Ascending aorta (tissue), 2 donors: Measurements from ENCODE around the gene PPIL1. TPM values are rescaled to one million over a fixed set of nuclear protein-coding genes. Genes with fewer than 3 reads are reported as not detected.

Source experiments
- DNase-seq, 2 donors: peaks; one replicate each; pipeline ENCODE4 v3.0.0-alpha.2; 2019; ENCODE audit warnings: low spot score in 2 of 2
- H3K27ac ChIP-seq, 2 donors: fragments of 200-600 bp; sonication (generic); one replicate each; pipeline ENCODE4 v1.5.1; 2016 to 2017; ENCODE audit warnings: mild to moderate bottlenecking in 1 of 2
- H3K27me3 ChIP-seq: fragments of 200-600 bp; sonication (generic); one replicate; pipeline ENCODE4 v1.5.1; 2017
- H3K36me3 ChIP-seq, 2 donors: fragments of 200-600 bp; sonication (generic); one replicate each; pipeline ENCODE4 v1.5.1; 2016
- H3K4me1 ChIP-seq, 2 donors: fragments of 200-600 bp; sonication (generic); one replicate each; pipeline ENCODE4 v1.5.1; 2016 to 2017; ENCODE audit warnings: mild to moderate bottlenecking in 1 of 2
- H3K4me3 ChIP-seq, 2 donors: fragments of 200-600 bp; sonication (generic); one replicate each; pipeline ENCODE4 v1.5.1; 2016 to 2017; ENCODE audit warnings: mild to moderate bottlenecking in 1 of 2
- H3K9me3 ChIP-seq, 2 donors: fragments of 200-600 bp; sonication (generic); one replicate each; pipeline ENCODE4 v1.5.1; 2016
- intact Hi-C: fragments of 100-400 bp; cut with DNase I; formaldehyde crosslinking; loops from one replicate; pipeline ENCODE4 v1.15.1; 2023
- total RNA-seq: library from RNA; depleted of rRNA; stranded (reverse); fragments of >200 nt; gene quantifications from one replicate; pipeline ENCODE4 v1.1.0, GENCODE V29; 2016
- TF ChIP-seq, protein P1 (sequence below), 3 experiments: fragments of 200-600 bp in 2 of 3; fragments of 450-650 bp in 1 of 3; sonication (generic) in 2 of 3; IDR thresholded peaks; one replicate each; pipeline ENCODE4 v1.5.1; 2016 to 2019; ENCODE audit warnings: antibody characterized with exemption in 3 of 3, mild to moderate bottlenecking in 1 of 3, moderate library complexity in 1 of 3

PPIL1 gene
- total RNA-seq, 1 donor from 2014 or later: 24.2 TPM

DNA sequence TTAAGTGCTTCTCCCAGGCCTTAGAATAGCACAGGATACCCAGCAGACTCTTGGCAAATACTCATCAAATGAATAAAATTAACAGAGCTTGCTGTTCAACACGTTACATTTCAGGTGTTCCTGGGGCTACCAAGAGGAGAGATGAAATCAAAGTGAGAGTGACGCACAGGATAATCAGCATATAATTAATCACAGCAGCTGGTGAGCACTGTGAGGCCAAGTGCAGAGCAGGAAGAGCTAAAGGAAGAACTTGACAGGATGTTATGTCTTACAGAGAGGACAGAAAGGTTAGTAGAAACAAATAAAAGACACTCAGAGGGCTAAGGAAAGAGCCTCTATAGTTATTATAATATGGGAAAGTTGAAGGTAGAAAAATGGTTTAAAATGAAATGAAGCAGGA, 8.8 kb downstream of the PPIL1 start:
- H3K36me3 ChIP-seq: peaks cover 4 to 7% of the 10 kb centered on the region in 2 donors
- no peak for DNase-seq
- H3K9me3 ChIP-seq: no peaks in the 10 kb centered on the region
- intact Hi-C loops: no loop called here
- H3K4me3 ChIP-seq: no peak overlapping the region
- TF ChIP-seq, protein P1, sequence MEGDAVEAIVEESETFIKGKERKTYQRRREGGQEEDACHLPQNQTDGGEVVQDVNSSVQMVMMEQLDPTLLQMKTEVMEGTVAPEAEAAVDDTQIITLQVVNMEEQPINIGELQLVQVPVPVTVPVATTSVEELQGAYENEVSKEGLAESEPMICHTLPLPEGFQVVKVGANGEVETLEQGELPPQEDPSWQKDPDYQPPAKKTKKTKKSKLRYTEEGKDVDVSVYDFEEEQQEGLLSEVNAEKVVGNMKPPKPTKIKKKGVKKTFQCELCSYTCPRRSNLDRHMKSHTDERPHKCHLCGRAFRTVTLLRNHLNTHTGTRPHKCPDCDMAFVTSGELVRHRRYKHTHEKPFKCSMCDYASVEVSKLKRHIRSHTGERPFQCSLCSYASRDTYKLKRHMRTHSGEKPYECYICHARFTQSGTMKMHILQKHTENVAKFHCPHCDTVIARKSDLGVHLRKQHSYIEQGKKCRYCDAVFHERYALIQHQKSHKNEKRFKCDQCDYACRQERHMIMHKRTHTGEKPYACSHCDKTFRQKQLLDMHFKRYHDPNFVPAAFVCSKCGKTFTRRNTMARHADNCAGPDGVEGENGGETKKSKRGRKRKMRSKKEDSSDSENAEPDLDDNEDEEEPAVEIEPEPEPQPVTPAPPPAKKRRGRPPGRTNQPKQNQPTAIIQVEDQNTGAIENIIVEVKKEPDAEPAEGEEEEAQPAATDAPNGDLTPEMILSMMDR (IDR thresholded peaks at IDR 0.05): no peak
- no peaks in the 10 kb centered on the region for H3K27me3 ChIP-seq
- H3K4me1 ChIP-seq: no peaks in the 10 kb centered on the region
- no peak overlapping the region for H3K27ac ChIP-seq

DNA sequence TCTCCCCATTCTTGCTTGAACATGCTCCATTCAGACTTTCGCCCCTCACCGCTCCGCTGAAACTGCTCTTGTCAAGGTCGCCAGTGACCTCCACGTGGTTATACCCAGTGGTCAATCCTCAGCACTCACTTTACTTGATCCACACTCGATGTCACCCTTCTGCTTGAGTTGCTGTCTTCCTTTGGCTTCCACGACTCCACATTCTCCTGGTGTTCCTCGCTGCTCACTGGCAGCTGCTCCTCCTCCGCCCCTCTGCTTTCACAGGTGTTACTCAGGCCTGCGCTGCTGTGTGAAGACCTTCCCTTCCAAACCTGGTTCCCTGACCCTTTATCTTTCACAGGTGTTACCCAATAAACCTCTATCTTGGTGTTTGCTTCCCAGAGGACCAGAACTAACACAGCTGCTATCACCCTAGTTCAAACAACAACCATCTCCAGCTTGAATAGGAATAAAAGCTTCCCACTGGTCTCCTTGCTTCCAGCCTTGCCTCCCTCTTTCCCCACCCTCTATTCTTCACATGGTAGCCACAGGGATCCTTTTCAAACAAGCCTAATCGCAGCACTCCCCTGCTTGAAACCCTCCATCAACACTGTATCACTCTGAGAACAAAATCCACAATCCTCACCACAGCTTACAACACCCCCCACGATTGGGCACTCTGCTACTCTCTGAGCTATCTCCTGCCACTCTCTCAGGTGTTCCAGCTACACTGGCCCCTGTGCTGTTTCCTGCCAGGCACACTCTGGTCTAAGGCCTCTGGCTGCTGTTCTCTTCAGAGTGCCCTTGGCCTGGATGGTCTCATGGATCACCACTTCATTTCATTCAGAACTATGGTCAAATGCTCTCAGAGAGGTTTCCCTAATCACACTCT, 10.7 kb downstream of the PPIL1 start:
- no peak for DNase-seq
- intact Hi-C loops: no loop called here
- TF ChIP-seq, protein P1 (IDR thresholded peaks at IDR 0.05): no peak
- Histone ChIP-seq H3K27ac (no peak overlapping the region), H3K36me3 (peaks cover 3 to 4% of the 10 kb centered on the region in 2 donors), H3K4me3 (no peak overlapping the region), H3K27me3 (no peaks in the 10 kb centered on the region), H3K9me3 (no peaks in the 10 kb centered on the region), H3K4me1 (no peaks in the 10 kb centered on the region)

DNA sequence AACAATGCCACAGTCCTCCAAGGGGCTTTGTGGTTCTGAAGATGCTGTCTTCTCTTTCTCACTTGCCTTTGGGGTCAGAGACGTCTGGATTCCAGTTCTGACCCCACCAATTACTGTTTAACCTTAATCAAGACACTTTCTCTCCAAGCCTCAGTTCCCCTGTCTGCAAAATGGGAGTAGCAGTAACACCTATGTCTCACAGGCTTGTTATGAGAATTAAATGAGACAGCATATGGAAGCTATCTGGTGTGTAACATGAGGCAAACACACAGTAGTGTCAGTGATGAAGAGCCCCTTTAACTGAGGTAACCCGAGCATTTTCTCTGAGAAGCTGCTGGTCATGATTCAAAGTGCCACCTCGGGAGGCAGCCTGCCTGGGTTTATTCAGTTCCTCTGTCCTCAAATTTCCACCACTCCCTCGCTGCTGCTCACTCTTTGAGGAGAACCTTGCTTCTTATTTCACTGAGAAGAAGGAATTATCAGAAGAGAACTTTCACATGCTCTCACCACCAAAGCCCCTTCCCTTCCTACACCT, 11.7 kb downstream of the PPIL1 start:
- peaks cover 2 to 4% of the 10 kb centered on the region in 2 donors for H3K36me3 ChIP-seq
- H3K4me3 ChIP-seq: no peak overlapping the region
- no peak for DNase-seq
- TF ChIP-seq, protein P1 (IDR thresholded peaks at IDR 0.05): no peak
- H3K27ac ChIP-seq: no peak overlapping the region
- H3K27me3 ChIP-seq: no peaks in the 10 kb centered on the region
- intact Hi-C loops: no loop called here
- H3K4me1 ChIP-seq: peaks cover 0 to 2% of the 10 kb centered on the region in 2 donors
- no peaks in the 10 kb centered on the region for H3K9me3 ChIP-seq

DNA sequence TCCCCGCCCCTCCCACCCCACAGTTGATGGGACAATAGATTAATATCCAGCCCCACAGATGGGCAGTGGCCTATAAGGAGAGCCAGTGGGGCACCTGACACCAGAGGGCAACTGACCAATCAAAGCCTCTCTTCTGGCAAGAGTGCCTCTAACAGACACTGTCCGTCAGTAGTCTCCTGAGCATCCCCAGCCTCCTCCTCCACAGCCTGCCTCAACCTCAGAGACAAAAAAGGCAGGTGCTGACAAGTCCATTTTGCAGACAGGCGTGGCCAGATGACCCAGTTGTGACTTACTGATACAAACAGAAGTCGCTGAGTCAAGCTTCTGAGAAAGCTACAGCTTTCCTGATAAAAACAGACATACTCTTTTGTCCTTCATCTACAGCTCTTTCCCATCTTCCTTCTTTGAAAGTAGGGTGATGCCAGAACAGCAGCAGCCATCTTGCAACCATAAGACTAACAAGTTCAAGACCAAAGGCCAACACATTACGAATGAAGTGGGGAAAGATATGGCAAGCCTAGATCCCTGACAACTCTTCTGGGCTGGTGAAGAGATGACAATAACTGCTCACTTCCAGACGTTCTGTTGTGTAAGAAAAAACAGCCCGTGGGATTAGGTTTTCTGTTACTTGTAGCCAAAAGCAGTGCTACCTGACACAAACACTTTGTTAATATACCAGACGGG, 12.3 kb downstream of the PPIL1 start:
- no peaks in the 10 kb centered on the region for H3K27me3 ChIP-seq
- intact Hi-C loops: no loop called here
- no peak overlapping the region for H3K4me3 ChIP-seq
- TF ChIP-seq, protein P1 (IDR thresholded peaks at IDR 0.05): no peak
- peaks cover 0 to 2% of the 10 kb centered on the region in 2 donors for H3K4me1 ChIP-seq
- DNase-seq: no peak
- no peak overlapping the region for H3K27ac ChIP-seq
- no peaks in the 10 kb centered on the region for H3K9me3 ChIP-seq
- H3K36me3 ChIP-seq: peaks cover 0 to 4% of the 10 kb centered on the region in 2 donors

DNA sequence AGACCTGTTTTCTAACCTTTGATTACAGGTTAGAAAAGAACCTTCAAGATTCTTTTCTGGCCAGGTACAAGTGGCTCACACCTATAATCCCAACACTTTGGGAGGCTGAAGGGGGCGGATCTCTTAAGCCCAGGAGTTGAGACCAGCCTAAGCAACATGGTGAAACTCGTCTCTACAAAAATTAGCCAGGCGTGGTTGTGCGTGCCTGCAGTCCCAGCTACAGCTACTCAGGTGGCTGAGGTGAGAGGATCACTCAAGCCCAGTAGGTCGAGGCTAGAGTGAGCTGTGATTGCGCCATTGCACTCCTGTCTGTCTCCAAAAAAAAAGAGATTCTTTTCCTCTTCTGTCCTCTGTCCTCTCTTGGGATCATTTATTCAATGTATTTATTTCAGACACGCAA, 14.5 kb downstream of the PPIL1 start:
- H3K9me3 ChIP-seq: no peaks in the 10 kb centered on the region
- H3K27me3 ChIP-seq: no peaks in the 10 kb centered on the region
- H3K4me1 ChIP-seq: peaks cover 0 to 2% of the 10 kb centered on the region in 2 donors
- no peak for DNase-seq
- TF ChIP-seq, protein P1 (IDR thresholded peaks at IDR 0.05): no peak
- no peak overlapping the region for H3K4me3 ChIP-seq
- intact Hi-C loops: no loop called here
- no peak overlapping the region for H3K27ac ChIP-seq
- peaks cover 4 to 8% of the 10 kb centered on the region in 2 donors for H3K36me3 ChIP-seq
